Stimulated activated CD8-positive, alpha-beta memory T cell treated with anti-CD3 and anti-CD28 coated beads, Interleukin-7, amount 100 ng/mL, for 48 hours (primary cell): ENCODE measurements around the gene PLAU.
"Not testable (repeated sequence)": the region's sequence is repeated elsewhere in the genome, so short reads cannot be mapped to it uniquely, and the experiment has no call there.

Source experiments
- DNase-seq, 2 donors: peaks; one replicate each; pipeline ENCODE4 v3.0.0-alpha.2; 2020; ENCODE audit warnings: low read depth in 1 of 2; ENCODE audit errors: extremely low read depth in 1 of 2

Gene PLAU

GRCh38 chr10:73895381-73895780 lies 15.6 kb upstream of the PLAU start:
- not testable (repeated sequence) for DNase-seq

GRCh38 chr10:73897693-73898092 lies 13.2 kb upstream of the PLAU start:
- DNase-seq = no peak

GRCh38 chr10:73898730-73899410 lies 12.1 kb upstream of the PLAU start:
- no peak for DNase-seq

GRCh38 chr10:73899423-73899822 lies 11.5 kb upstream of the PLAU start:
- DNase-seq = no peak

- DNase-seq = no peak
These were observed 10.9 kb upstream of the PLAU start for GRCh38 chr10:73900064-73900463.

GRCh38 chr10:73901261-73901660 lies 9.7 kb upstream of the PLAU start:
- no peak for DNase-seq

- no peak for DNase-seq
These were observed 8.6 kb upstream of the PLAU start for GRCh38 chr10:73902351-73902750.

GRCh38 chr10:73905256-73906020 lies 5.5 kb upstream of the PLAU start:
- no peak for DNase-seq

- DNase-seq = no peak
These were observed 4.1 kb upstream of the PLAU start for GRCh38 chr10:73906524-73907447.

- no peak for DNase-seq
These were observed 3.0 kb upstream of the PLAU start for GRCh38 chr10:73907841-73908517.

- peak in 1 of 2 donors; percentile 45 for DNase-seq
These were observed 1.9 kb upstream of the PLAU start for GRCh38 chr10:73908853-73909539.

GRCh38 chr10:73909540-73910115 lies 1.3 kb upstream of the PLAU start:
- DNase-seq = no peak

- DNase-seq = no peak
These were observed 550 bp upstream of the PLAU start for GRCh38 chr10:73910401-73910763.

GRCh38 chr10:73911553-73912004 lies 647 bp downstream of the PLAU start:
- no peak for DNase-seq

GRCh38 chr10:73914036-73914435 lies 3.1 kb downstream of the PLAU start:
- no peak for DNase-seq

- DNase-seq = no peak
These were observed 4.4 kb downstream of the PLAU start for GRCh38 chr10:73915206-73915851.

GRCh38 chr10:73916761-73917470 lies 6.0 kb downstream of the PLAU start:
- no peak for DNase-seq

- no peak for DNase-seq
These were observed 6.8 kb downstream of the PLAU start for GRCh38 chr10:73917566-73918305.
